ENCODE results near the gene HAS3.

DNA sequence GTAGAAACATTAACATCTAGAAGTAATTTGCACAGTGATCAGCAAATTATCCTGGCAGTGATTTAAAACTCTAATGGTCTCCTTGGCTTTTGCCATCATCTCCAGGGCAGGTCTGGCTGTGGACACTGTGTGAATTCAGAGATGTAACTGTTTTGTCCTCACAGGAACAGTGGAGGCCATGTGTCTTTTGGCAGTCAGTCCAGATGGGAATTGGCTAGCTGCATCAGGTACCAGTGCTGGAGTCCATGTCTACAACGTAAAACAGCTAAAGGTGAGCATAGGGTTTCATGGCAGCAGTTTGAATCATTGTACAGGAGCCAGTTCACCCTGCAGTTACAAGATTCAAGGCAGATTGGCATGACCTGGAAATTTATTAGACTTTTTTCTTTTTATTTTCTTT, 54.7 kb downstream of the HAS3 start:
- TF ChIP-seq, protein P1, sequence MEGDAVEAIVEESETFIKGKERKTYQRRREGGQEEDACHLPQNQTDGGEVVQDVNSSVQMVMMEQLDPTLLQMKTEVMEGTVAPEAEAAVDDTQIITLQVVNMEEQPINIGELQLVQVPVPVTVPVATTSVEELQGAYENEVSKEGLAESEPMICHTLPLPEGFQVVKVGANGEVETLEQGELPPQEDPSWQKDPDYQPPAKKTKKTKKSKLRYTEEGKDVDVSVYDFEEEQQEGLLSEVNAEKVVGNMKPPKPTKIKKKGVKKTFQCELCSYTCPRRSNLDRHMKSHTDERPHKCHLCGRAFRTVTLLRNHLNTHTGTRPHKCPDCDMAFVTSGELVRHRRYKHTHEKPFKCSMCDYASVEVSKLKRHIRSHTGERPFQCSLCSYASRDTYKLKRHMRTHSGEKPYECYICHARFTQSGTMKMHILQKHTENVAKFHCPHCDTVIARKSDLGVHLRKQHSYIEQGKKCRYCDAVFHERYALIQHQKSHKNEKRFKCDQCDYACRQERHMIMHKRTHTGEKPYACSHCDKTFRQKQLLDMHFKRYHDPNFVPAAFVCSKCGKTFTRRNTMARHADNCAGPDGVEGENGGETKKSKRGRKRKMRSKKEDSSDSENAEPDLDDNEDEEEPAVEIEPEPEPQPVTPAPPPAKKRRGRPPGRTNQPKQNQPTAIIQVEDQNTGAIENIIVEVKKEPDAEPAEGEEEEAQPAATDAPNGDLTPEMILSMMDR (conservative IDR thresholded peaks at IDR 0.05) = no peak
- no peak for TF ChIP-seq ZFX (IDR thresholded peaks at IDR 0.05)
